ENCODE results near the gene KCNQ1OT1. TPM values are rescaled to one million over a fixed set of nuclear protein-coding genes. Genes with fewer than 3 reads are reported as not detected.

KCNQ1OT1 gene
- total RNA-seq, 1 donor from 2014 or later, result 0.54 TPM

DNA sequence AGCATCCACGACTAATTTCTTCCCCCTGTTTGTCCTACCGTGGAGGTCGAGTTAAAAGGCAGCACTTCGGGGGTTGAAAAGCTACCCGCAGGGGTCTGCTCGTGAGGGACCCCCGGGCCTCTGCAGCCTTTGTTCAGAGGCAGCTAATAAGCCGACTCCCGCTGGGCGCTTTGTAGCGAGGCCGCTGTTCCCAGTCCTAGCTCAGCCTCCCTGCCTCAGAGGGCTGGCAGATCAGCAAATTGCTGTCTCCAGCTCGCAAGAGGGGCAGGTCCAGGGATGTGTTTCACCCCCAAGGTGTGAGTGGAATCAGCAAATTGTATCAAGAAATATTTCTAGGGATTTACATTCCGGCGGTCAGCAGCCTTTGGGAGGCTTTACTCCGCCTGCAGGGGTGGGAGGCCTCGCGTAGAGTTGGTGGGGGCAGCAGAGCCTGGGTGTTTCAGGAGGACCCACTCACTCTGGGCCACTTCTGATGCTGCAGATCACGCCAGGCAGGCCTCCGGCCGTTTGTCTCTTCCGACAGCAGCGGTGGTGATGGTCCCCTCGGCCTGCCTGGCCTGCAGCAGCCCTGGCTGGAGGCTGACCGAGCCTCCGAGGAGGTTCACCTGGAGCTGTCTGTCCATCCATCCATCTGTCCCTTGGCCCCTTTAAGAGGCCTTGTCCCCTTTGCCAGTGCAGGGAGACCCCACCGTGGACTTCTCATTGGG lies 21.6 kb upstream of the KCNQ1OT1 start:
- intact Hi-C loops (cut with micrococcal nuclease), result no loop called here

DNA sequence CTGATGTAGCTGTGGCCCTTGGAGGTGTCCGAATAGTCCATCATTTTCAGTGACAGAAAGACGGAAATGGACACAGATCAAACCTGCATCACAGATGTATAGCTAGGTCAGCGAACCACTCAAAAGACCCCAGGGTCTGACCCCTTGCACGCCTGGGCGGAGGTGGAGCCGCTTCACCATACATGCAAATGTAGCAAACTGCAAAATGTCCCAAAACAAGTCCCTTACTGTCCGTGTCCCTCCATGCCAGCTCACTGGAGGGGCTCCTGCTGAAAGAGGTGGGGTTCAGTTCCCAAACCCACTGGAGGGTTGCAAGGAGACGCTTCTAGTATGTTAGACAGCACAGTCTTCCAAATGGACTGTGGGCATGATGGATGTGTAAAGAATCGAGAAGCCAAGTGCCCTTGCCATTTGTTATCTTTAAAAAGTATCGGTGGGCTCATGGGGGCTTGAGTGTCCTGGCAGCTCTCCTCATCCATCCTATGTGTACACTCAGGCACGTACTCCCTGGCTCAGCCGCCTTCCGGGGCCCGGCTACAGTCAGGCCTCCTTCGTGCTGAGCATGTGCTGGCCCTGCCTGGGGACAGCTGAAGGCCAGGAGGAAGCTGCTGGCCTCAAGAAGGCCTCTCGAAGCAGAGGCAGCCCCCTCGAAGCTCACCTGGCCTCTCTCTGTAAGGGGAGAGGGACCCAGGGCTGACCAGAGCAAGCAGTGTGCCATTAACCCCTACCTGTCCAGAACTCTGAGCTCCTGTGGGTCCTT lies 20.2 kb upstream of the KCNQ1OT1 start:
- intact Hi-C loops (cut with micrococcal nuclease), result no loop called here

DNA sequence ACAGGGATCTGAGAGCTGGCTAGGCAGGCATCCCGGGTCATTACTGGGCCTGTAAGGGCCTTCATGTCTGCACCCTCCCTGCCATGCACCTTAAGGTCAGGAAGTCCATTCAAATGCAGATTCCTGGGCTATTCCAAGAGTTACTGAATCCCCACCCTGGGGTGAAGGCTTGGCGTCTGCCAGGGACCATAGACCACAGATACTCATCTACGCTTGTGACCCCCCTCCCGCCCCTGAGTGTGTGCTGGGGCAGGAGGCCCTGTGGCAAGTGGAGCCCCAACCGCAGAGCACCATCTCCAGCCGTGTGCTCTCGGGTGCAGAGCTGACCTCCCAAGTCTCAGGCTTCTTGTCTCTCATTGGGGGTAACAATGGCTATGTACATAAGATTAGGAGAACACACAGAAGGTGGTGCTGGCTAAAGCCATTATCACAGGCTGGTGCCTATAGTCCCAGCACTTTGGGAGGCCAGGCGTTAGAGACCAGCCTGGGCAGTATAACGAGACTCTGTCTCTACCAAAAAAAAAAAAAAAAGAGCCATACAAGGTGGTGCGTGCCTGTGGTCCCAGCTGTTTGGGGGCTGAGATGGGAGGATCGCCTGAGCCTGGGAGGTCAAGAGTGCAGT lies 19.1 kb upstream of the KCNQ1OT1 start:
- intact Hi-C loops (cut with micrococcal nuclease), result no loop called here

DNA sequence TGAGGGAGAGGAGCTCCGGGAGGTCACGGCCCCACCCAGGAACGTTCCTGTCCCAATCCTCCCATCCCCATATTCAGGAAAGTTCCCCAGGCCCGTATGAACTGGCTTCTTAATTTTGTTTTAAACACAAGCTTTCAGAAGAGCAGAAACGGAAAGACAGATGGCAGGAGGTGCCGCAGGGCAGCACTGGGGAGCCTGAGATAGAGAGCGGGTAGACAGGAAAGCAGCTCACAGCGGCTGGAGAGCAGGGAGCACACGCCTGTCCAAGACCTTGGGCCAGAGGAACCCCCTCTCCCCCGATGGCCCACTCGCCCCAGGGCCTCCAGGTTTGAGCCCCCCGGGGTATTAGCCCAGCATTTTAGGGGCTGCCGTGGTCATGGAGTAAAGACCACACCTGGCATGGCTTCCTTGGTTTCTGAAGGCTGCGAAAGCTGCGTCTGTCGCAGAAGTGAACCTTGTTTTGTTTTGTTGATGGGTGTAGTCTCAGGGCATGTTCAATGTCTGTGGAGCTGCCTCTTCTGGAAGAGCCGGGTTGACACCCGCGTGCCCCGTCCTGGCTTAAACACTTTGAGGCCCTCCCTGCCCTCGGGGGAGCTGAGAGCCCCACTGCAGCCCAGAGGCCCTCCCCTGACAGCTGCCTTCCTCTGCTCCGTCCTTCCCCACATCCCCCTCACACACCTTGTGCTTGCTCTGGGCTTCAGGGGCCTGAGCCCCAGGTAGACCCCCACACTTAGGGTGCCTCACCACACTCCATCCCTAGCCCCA lies 17.9 kb upstream of the KCNQ1OT1 start:
- intact Hi-C loops (cut with micrococcal nuclease), result no loop called here

DNA sequence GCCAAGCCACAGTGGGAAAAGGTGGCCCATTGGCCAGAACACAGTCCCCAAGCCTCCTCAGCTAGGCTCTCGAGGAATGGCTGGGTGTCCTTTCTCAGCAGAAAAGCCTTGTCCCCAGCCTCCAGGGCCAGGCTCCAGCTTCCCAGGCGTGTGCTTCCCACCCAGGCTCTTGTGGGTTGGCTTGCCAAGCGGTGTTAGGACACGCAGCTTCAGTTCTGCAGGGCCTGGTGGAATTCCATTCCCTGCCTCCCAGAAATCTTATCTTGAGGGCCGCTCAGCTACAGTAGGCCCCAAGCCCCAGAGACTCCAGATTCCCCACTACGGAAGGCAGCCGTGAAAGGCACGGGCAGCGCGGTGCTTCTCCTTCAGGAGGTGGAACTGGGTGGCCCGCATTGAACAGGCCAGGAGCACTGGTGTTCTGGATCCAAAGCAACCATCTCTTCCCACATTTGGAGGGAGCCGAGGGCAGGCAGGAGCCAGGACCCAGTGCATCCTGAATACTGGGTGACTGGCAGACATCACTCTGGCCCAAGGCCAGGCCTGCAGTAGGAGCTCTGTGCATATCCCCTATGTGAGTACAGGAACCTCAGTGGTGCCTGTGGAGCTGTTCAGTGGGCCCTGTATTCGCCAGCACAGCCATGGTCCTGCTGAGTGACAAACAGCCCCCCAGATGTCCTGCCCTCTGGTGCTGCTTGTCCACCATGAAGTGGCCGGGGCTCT lies 16.7 kb upstream of the KCNQ1OT1 start:
- intact Hi-C loops (cut with micrococcal nuclease), result no loop called here

DNA sequence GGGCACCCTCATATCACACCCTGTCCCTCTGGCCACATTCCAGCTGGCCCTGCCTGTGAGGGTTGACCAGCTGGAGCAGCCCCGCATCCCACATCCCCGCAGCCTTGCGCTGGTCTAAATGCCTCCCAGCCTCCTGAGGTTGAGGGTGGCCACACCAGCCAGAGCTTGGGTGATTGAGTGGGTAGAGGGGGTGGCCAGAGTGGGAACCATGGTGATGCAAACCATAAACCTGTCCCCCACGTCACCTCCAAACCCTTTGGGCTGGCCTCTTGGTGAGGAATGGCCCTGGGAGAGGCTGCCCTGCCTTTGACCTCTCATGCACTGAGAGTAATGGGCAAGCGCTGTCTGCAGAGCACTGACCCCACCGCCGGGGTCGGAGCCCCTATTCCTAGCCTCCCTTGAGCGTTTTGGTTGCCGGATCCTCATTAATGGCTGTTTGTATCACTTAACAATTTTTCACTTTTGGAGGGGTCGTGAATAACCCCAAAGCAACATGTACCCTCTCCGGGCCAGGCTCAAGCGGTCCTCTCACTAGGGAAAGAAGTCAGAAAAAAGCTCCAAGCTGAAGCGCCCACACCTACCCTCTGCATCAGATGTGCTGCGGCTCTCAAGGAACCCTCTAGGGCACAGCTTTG lies 16.0 kb upstream of the KCNQ1OT1 start:
- intact Hi-C loops (cut with micrococcal nuclease), result no loop called here

DNA sequence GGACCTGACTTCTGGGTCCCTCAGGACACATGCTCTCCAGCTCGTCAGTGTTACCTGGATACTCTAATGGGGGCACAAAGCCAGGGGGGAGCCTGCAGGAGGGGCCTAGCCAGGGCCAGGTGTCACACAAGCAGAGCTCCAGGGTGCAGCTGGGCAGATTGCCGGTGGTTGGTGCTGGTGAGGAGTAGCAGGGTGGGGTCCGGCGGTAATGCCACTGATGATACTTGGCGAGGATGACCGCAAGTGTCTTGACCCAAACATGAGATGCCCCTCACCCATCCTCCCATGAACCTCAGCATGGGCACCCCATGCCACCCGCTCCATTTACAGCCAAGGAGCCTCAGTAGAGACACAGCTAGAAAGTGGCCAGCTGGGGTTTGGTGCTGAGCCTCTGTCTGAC lies 15.1 kb upstream of the KCNQ1OT1 start:
- intact Hi-C loops (cut with micrococcal nuclease), result no loop called here

DNA sequence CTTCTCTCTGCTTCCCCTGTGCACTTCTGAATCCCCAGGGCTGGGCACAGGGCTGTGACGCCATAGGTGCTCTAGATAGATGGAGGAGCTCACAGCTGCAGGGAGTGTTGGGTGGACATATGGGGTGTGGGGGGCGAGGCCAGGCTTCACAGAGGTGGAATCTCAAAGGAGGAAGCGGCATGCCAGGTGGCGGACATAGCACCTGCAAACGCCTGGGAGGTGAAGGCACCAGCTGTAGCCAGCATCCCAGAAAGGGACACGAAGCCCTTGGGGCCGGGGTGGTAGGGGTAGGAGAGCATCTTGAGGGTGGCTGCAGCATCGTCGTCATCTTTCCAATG lies 14.6 kb upstream of the KCNQ1OT1 start:
- intact Hi-C loops (cut with micrococcal nuclease), result no loop called here

DNA sequence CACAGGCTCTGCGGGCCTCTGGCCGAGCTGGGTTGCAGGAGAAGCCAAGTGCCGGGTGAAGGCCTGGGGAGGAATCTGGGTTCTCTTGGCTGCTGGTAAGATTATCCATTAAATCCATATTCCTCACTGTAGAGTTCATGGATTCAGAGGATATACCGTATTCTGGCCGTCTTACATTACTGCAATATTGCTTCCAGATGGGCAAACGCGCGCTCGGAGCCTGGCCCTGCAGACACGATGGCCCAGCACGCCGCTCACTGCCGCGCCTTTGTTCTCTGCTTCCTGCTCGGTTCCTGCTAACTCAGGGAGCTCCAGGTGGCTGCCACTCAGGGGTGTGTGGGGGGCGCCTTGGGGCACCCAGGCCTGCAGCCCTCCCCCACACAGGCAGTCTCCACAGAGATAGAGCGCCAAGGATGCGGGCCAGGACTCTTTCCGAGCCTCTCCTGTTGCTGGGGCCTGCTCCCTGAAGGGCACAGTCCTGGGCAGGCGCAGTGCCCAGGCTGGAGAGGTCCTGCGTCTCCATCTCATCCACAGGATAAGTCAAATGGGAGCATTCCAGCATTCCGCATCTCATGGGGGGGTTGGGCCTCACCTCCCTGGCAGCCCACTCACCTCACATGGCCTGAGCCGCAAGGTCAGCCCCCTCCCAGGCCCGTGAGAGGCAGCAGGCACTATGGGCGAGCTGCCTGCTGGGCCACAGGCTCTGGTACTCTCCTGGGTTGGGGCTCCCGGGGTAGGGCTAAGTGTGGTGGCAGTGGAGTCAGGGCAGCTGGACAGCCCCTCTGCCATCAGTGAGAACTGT lies 14.1 kb upstream of the KCNQ1OT1 start:
- intact Hi-C loops (cut with micrococcal nuclease), result no loop called here

DNA sequence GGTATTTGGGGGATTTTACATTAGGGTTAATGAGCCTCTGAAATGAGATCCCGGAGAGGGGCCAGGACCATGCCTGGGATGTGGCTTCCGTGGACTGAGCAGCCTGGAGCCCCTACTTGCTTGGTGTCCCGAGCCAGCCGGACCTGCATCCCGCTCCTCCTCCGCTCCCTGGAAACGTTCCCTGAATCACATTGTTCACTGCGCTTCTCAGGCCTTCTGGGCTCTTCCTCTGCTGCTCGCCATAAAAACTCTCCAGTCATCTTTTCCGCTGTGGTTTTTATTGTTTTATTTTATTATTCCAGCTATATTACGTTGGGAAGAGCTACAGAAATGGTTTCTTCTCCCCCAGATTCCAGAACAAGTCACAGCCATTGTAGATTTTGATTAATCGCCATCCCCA lies 13.3 kb upstream of the KCNQ1OT1 start:
- intact Hi-C loops (cut with micrococcal nuclease), result no loop called here

DNA sequence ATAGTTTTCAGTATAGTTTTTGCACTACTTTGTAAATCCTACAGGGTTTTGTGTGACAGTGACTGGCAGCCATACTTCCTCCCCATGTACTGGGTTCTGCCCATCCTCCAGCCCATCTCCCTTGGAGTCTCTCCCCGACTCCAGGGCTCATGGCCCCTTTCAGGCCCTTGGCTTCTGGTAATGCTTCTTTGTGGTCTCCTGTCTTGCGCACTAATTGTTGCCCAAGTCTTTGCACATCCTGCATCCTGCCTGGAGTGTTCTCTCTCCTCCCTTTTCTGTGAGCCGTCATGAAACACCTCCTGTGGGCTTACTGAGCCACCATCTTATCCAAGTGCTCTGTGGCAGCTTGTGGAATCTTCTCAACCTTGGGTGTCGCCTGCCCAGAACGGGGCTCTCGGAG lies 11.4 kb upstream of the KCNQ1OT1 start:
- intact Hi-C loops (cut with micrococcal nuclease), result no loop called here

DNA sequence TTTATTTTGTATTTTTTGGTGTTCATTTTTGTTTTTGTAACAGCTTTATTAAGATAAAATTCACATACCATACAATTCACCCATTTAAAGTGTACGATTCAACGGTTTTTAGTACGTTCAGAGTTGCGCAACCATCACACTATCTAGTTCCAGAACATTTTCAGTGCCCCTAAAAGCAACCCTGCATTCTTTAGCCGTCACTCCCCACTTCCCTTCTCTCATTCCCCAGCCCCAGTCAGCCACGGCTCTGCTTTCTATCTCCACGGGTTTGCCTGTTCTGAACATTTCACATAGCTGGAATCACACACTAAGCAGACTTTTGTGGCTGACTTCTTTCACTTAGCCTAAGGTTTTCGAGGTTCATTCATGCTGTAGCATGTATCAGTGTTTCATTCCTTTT lies 9.6 kb upstream of the KCNQ1OT1 start:
- intact Hi-C loops (cut with micrococcal nuclease), result no loop called here

DNA sequence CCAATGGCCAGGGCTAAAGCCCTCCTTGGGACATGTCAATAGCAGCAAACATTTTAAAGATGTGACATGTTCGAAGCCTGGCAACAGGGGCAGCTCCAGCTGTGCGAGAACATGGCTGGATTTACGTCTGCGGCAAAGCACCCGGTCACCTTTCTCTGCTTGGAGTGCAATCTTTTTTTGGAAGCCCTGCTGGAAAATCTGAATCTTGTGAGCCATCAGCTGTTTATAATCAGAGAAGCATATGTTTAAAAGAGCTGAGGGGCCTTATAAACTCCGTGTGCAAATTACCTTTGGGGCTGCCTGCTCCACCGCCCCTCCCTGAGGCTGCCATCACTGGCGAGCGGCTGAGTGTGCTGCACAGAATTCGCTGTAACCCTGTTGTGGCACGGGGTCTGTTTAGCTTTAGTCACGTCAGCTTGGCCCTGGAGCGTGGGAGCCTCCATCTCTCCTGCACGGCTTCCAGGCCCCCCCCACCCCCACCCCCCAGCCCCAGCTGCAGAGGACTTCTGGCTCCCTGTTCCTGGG lies 9.0 kb upstream of the KCNQ1OT1 start:
- intact Hi-C loops (cut with micrococcal nuclease), result no loop called here

DNA sequence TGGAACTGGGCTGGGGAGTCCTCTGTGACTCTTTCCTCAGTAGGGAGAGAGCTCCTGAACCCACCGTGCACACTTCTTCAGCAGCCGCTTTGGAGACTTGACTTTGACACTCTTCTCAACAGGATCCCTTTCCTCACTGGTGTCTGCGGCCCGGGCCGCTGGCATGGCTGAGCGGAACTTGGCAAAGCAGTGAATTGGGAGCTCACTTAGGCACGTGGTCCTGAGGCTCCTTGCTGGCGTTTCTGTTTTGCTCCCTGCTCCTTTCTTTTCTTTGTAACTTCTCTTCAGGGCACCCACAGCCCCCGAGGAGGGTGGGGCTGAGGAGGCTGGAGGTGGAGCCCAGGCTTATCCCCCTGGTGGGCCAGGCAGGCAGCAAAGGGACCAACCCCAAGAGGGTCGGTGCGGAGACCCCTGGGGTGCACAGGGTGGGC lies 8.4 kb upstream of the KCNQ1OT1 start:
- intact Hi-C loops (cut with micrococcal nuclease), result no loop called here

DNA sequence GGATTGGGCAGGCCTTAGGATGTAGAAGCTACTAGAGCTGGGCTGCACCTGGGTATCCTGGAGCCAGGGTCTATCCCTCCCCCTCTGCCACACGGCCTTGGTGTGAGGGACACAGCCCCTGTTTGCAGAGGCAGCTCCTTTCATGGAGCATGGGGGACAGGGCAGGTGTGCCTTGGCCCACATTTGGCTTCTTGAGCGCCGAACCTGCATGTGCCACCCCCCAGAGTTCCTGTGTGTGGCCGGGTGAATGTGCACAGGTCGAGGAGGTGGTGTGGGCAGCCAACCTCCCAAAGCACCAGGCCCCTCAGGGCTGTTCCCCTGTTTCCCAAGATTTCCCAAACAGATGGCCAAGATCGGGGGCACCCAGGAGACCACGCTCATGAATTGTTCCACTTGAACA lies 7.9 kb upstream of the KCNQ1OT1 start:
- intact Hi-C loops (cut with micrococcal nuclease), result no loop called here

DNA sequence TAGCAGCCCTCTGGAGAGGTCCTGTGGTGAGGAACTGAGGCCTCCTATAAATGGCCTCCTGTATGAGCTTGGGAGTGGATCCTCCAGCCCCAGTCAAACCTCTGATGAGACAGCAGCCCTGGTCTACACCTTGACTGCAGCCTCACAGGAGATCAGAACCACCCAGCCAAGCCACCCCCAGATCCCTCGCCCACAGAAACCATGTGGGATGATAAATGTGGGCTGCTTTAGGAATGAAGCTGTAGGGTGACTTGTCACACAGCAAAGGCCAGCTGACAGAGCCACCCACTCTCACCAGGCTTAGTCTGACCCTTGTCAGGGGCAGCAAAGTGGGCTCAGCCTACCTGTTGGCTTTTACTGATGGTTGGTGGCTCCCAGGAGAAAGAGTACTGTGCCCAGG lies 6.5 kb upstream of the KCNQ1OT1 start:
- intact Hi-C loops (cut with micrococcal nuclease), result no loop called here

DNA sequence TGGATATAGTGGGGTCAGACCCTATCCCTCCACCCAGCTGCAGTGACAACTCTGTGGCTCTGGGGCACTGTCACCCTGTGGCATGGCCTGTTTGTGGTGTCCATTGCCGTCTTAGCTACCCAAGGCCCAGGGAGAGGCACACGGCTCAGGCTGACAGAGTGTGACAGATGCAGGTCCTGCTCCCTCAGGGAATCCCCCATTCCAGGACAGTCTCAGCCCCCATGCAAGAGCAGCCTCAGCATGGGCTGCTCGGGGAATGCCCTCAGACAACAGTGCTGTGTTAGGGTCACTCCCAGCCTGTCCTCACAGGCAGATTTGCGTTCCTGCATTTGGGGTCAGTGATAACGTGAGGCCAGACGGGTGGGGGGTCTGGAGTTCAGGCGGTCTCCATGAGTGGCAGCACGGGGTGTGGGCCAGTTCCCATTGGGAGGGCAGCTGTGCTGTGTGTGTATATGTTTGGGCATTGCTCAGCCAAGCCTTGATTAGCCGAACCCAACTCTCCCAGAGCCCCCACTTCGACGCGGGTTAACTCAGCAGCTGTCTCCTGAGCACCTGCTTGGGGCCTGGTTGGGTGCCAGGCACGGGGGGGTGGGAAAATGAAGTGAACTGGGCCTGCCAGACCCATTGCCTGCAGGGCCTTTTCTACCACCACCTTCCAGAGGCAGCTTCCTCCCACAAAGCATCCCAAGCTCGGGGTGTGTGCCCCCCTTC lies 5.3 kb upstream of the KCNQ1OT1 start:
- intact Hi-C loops (cut with micrococcal nuclease), result no loop called here

DNA sequence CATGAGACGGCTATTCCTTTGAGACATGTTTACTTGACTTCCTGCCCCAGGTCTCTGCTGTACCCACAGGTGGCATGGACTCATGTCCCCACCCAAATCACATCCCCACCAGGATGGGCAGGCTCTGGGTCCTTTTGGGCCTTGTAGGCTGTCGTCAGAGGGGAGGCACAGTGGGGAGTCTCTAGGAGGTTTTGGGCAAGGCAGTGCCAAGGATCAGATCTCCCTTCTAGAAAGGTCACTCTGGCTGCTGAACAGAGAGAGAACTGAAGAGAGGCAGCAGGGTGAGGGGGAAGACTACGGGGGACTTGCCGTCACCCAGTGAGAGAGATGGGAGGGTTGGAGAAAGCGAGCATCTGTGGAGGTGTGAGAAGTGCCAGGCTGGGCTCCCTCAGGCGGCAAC lies 4.6 kb upstream of the KCNQ1OT1 start:
- intact Hi-C loops (cut with micrococcal nuclease), result no loop called here
